Medulla oblongata (tissue), 1 donor: ENCODE results near the gene ABHD17C.

ENCODE experiments used
- DNase-seq: peaks from one replicate; pipeline ENCODE4 v3.0.0-alpha.2; 2015; ENCODE audit errors: extremely low spot score

Gene ABHD17C

DNA sequence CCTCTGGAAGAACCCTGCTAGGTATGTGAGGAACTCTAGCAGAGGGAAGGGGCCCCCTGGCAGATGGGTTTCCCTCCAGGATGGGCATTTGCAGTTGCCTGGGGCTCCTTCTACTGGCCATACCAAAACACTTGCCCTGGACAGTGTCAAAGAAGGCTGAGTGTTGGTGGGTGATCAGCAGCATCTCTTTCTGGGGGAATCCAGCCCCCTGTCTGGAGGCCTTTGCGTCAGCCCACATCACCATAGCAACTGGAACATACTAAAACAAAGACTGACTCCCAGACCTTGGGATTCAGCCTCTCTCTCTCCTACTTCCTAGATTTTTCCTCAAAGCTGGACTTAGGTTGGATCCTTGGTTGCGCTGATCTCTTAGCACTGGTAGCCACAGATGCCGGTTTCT is 92.2 kb downstream of the ABHD17C start:
- DNase-seq: no peak

- no peak for DNase-seq
Observed at GRCh38 chr15:80788536-80788935, 93.4 kb downstream of the ABHD17C start.

GRCh38 chr15:80789296-80789695 is 94.2 kb downstream of the ABHD17C start:
- no peak for DNase-seq

DNA sequence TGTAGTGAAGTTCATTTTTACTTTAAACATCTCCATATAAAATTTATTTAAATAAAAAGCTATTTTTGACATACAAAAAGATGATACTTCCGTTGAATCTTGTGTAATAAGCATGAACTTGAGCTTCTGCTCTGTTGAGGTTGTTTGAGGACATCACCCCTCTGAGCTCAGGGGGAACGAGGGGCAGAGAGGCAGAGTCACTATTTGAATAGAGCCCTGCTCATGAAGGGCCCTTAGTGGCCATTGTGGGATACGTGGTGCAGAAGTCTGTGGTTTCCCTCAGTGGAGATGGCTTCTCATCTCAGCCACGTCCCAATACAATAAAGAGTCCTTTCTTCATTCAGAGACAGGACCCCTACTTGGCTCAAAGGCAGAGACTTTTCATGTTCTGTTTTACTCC is 94.7 kb downstream of the ABHD17C start:
- DNase-seq: no peak

DNA sequence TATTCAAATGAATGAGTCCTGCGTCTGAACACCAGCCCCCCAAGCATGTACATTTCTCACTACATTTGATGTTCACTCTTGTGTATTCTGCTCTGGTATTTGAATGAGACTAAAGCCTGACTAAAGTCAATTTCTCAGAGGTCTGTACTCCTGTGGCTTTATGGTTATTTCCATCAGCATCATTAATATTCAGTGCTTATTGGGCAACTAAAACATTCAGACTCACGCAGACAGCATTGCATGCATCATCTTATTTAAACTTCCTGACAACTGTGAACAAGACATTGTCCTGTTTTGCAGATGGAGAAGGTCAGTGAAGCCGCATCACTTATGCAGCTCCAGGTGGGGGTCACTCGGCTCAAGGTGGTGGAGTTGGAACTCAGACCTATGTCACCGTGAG is 95.1 kb downstream of the ABHD17C start:
- DNase-seq: no peak

GRCh38 chr15:80791004-80791403 is 95.9 kb downstream of the ABHD17C start:
- no peak for DNase-seq

GRCh38 chr15:80796407-80796806 is 101.3 kb downstream of the ABHD17C start:
- no peak for DNase-seq

DNA sequence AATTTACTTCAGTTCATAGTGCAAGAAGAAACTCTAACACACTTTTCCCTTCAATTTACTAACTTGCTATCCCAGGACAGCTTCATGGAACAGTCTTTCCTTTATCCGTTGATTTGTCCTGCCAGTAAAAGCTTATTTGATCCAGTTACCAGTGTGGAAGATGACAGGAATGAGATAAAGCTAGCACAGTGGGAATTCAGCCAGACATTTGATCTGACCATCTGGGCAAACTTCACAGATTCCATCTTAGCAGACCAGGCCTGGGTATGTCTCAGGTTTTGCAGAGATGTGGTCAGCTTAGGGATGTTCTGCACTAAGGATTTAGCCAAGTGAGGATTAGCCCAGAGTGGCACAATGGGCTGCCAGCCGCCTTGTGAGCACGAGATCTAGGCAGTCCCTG is 103.8 kb downstream of the ABHD17C start:
- DNase-seq: no peak

GRCh38 chr15:80800067-80800466 is 105.0 kb downstream of the ABHD17C start:
- no peak for DNase-seq

- DNase-seq: no peak
Observed at GRCh38 chr15:80801891-80802680, 107.0 kb downstream of the ABHD17C start.

DNA sequence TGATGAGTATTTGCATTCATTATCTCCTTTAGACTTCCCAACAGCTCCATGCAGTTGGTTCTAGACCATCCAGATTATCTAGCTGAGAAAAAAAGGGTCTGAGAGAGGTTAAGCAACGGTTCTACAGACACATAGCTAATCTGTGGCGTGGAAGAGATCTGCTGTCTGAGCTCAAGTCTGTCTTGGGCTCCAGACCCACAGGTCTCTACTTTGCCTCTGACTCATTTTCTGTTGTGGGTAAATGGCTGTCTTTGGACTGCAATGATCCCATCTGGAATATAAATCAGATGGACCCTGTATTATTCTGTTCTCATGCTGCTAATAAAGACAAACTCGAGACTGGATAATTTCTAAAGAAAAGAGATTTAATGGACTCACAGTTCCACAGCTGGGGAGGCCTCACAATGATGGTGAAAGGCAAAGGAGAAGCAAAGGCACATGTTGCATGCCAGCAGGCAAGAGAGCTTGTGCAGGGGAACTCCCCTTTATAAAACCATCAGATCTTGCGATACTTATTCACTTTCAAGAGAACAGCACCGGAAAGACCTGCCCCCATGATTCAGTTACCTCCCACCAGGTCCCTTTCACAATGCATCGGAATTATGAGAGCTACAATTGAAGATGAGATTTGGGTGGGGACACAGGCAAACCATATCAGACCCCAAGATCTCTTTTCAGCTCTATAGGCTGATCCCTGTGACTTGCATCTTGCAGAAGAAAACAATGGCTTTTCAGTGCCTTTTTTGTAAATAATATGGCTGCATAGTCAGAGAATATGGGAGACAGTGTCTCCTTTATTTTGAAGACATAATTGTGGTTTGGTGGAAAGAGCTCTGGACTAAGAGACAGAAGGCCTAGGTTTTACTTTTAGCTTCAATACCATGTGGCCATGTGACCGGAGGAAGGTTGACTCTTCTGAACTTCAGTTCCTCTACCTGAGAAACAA is 108.7 kb downstream of the ABHD17C start:
- no peak for DNase-seq

- DNase-seq: no peak
Observed at GRCh38 chr15:80804970-80805495, 109.9 kb downstream of the ABHD17C start.
